Measurements from ENCODE around the gene CHURC1.
"Not testable (repeated sequence)": the region's sequence is repeated elsewhere in the genome, so short reads cannot be mapped to it uniquely, and the experiment has no call there.

CHURC1 gene

DNA sequence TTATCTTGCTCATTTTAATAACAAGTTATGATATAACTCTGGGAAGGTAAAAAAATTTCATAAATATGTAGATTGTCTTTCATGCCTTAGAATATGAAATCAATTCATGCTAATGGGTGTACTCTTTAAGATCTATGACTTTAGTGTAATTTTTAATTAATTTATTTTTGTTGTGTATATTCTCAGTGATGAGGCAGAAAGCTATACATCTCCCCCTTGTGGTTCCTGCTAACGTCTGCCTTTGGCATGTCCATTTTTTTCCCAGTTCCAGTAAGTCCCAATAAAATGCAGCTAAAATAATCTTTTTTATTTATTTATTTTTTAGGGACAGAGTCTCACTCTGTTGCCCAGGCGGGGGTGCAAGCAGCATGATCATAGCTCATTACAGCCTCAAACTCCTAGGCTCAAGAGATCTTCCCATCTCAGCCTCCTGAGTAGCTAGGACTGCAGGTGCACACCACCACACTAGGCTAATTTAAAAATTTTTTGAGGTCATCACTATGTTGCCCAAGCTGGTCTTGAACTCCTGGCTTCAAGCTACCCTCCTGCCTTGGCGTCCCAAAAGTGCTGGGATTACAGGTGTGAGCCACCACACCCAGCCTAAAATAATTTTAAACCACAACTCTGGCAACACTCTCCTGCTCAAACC is 3.3 kb upstream of the CHURC1 start:
- no peak for DNase-seq (ENCODE audit: low read depth)

- no peak for DNase-seq (ENCODE audit: low read depth)
Observed at GRCh38 chr14:64912261-64912660, 2.0 kb upstream of the CHURC1 start.

DNA sequence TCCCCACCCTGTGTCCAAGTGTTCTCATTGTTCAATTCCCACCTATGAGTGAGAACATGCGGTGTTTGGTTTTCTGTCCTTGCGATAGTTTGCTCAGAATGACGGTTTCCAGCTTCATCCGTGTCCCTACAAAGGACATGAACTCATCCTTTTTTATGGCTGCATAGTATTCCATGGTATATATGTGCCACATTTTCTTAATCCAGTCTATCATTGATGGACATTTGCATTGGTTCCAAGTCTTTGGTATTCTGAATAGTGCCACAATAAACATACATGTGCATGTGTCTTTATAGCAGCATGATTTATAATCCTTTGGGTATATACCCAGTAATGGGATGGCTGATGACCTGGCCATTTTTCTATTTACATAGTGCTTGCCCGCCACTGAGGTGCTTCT is 778 bp upstream of the CHURC1 start:
- not testable (repeated sequence) for DNase-seq (ENCODE audit: low read depth)

DNA sequence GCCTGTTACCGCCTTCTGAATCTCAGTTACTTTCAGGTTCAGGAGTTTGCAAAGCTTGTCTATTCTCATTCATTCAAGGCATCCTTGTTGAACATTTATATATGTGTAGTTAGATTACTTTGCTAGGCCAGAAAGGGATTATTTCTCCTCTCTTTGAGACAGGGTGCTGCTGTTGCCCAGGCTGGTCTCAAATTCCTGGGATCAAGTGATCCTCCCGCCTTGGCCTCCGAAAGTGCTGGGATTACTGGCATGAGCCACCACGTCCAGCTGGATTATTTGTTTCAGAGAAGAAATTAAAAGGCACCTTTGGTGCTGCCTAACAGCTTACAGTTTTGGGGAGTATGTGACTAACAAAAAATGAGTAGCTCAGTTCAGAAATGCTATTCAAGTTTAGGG is 772 bp downstream of the CHURC1 start:
- no peak for DNase-seq (ENCODE audit: low read depth)

DNA sequence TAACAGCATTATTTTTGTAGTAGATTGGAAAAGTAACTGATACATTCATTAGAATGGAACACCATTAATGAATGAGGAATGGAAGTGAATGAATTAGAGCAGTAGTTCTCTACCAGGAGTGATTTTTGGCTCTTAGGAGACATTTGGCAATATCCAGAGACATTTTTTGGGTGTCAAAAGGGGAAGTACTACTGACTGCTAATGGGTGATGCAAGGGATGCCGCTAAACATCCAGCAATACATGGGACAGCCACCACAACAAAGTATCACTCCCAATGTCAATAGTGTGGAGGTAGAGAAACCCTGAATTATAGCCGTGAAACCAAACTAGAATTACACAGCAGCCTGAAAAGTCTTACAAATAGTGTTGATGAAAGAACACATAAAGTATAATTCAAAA is 1.5 kb downstream of the CHURC1 start:
- DNase-seq (ENCODE audit: low read depth): no peak

DNA sequence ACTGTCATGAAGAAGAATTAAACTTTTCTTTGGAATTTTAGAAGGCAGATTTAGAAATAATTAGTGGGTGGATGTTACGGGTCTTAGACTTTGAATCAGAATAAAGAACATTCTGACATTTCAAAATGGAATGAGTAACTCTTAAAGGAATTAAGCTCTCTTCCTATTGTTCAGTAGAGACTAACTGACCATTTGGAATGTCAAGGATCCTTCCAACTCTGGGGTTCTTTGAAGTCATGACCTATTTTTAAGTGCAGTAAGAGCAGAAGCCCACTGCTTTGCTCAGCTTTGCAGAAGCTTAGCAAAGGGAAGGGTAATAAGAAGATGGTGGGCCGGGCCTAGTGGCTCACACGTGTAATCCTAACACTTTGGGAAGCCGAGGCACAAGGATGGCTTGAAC is 4.0 kb downstream of the CHURC1 start:
- no peak for DNase-seq (ENCODE audit: low read depth)

DNA sequence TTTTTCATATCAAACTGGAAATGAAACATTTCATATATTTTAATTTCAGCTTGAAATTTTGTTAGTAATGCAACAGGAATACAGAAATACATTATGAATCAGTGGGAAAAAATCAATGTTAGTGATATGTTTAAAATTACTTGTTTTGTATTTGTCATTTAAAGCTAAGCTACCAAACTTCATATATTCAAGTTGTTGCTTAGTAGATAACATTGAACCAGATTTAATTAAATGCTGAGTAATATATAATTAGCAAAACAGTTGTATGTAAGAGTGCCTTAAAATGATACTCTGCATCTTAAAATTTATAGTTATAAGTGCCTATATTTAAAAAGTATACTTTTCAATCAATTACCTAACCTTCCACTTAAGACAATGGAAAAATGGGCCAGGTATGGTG is 5.0 kb downstream of the CHURC1 start:
- no peak for DNase-seq (ENCODE audit: low read depth)

DNA sequence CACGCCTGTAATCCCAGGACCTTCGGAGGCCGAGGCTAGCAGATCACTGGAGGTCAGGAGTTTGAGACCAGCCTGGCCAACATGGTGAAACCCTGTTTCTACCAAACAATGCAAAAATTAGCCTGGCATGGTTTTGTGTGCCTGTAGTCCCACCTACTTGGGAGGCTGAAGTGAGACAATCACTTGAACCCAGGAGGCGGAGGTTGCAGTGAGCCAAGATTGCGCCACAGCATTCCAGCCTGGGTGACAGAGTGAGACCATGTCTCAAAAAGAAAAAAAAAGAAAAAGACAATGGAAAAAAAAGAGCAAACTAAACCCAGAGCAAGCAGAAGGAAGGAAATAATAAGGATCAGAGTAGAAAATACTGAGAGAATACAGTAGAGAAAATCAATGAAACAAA is 5.4 kb downstream of the CHURC1 start:
- DNase-seq (ENCODE audit: low read depth): no peak

DNA sequence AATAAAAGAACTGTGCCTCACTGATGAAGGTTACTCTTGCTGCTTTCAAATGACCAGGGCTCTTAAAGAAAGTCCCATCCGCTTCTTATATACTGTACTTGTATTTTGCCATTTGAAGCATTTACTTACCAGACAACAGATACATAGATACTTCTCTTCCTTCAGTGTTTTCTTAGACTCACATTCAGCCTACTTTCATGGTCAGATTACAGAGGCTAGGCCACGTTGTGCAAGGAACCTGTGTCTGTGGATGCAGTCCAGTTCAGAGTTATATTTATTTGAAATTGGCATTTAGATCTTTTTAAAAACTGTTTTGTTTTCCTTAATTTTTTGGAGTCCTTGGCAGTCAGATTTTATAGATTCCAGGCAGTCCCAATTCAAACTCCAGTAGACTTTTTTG is 6.2 kb downstream of the CHURC1 start:
- no peak for DNase-seq (ENCODE audit: low read depth)

- DNase-seq (ENCODE audit: low read depth): no peak
Observed at GRCh38 chr14:64923015-64923414, 8.8 kb downstream of the CHURC1 start.

- no peak for DNase-seq (ENCODE audit: low read depth)
Observed at GRCh38 chr14:64926398-64926995, 12.2 kb downstream of the CHURC1 start.

DNA sequence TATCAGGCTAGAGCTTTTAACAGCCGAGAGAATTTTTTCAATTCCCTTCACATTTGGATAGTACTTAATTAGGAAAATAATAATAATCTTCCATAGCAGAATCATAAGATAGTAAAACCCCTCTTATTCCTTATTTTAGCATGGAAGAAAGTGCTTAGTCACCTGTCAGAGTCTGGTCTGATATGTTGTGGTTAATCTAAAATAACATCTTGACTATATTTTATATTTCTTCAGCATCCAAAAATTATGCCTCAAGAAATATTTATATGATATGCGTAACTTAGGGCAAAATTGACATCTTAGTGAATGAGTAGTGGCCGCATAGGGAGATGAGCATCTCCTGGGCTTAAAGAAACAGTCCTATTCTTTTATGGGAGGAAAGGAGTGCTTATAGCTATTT is 12.8 kb downstream of the CHURC1 start:
- no peak for DNase-seq (ENCODE audit: low read depth)

- no peak for DNase-seq (ENCODE audit: low read depth)
Observed at GRCh38 chr14:64928239-64929013, 14.2 kb downstream of the CHURC1 start.

DNA sequence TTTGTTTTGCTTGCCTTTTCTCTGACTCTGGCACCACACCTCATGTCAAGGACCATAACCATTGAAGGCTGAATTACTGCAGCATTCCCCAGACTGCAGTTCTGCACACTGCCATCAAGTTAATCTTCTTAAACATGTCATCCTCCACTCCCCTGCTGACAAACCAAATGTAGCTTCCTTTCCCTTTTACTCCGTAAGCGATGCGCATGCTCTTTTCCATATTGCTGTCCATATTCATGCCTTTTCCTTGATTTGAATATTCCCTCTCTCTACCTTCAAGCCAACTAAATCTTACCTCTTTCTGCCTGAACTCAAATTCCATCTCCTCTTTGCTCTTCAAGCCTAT is 14.7 kb downstream of the CHURC1 start:
- DNase-seq (ENCODE audit: low read depth): no peak

- no peak for DNase-seq (ENCODE audit: low read depth)
Observed at GRCh38 chr14:64930085-64930843, 16.0 kb downstream of the CHURC1 start.

- no peak for DNase-seq (ENCODE audit: low read depth)
Observed at GRCh38 chr14:64931123-64931522, 16.9 kb downstream of the CHURC1 start.

DNA sequence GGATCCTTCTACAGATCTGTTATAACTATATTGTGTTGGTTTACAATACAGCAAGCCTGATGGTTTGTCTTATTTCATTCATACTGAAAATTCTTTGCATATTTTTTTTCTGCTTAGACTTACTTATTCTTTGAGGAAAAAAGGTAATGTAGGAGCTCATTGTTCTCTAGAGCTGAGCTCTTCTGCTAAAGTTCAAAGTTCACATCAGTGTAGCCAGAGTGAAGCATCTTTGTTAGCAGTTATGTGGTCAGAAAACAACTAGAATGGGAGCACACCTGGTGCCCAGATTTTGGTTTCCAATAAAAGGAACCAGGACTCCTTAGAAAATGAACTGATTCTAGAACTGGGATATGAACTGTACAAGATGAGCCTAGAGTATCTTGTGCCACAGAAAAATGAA is 18.0 kb downstream of the CHURC1 start:
- DNase-seq (ENCODE audit: low read depth): no peak

DNA sequence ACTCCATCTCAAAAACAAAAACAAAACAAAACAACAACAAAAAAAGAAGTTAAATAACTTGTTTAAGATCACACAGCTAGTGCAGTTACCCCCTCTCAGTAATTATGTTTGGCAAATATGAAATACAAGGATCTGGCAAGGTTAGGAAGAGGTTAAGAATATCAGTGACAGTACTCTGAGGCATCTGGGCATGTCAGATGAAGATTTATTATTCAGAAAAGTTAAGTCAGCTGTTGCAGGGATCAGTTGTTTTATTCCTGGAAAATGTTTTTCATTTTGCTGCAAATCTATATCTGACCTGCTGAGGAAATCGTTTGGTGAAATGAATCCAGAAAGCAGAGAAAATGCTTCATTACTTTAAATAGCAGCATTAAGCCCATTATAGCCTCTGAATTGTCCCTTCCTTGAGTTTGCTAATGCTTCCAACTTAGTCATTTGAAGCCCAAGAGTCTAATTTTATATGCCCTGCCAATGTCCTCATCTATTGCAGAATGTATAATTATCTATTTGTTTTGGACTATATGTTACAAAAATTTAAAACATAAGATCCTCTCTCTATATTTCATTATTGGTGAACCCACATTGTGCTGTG is 20.2 kb downstream of the CHURC1 start:
- DNase-seq (ENCODE audit: low read depth): no peak

DNA sequence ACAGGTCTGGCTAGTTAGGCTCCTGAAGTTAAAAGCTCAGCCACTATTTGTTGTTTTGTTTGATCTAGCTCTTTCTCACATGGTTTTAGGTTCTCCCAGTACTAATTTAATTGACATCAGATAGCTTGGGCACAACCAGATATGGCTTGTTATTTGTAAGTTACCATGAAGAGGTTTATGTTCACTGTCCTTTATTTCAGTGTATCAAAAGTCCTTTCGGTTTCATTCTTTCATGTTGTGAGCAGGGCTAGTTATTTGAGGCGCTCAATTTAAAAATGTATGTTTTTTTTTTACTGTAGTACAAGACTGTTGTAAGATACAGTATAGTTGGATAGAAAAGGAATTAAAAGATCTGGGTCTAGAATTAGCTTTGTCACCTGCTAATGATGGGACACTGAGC is 21.3 kb downstream of the CHURC1 start:
- no peak for DNase-seq (ENCODE audit: low read depth)

GRCh38 chr14:64937171-64937820 is 23.0 kb downstream of the CHURC1 start:
- DNase-seq (ENCODE audit: low read depth): no peak

- DNase-seq (ENCODE audit: low read depth): no peak
Observed at GRCh38 chr14:64937821-64938193, 23.6 kb downstream of the CHURC1 start.
